RPMI7951 (cell line): Measurements from ENCODE around the gene F2. TPM values are rescaled to one million over a fixed set of nuclear protein-coding genes. Genes with fewer than 3 reads are reported as not detected.
"Not testable (repeated sequence)": the region's sequence is repeated elsewhere in the genome, so short reads cannot be mapped to it uniquely, and the experiment has no call there.

Experiments used
- DNase-seq: peaks from one replicate; pipeline ENCODE4 v3.0.0-alpha.2; 2012; ENCODE audit warnings: low read depth
- total RNA-seq: library from RNA; depleted of rRNA; stranded (reverse); fragments of >200 nt; shearing (Covaris generic); gene quantifications from 2 replicates; pipeline ENCODE4 v1.2.3, GENCODE V29; 2014; rRNA removed

Gene F2
- not detected in 2 replicates for total RNA-seq

DNA sequence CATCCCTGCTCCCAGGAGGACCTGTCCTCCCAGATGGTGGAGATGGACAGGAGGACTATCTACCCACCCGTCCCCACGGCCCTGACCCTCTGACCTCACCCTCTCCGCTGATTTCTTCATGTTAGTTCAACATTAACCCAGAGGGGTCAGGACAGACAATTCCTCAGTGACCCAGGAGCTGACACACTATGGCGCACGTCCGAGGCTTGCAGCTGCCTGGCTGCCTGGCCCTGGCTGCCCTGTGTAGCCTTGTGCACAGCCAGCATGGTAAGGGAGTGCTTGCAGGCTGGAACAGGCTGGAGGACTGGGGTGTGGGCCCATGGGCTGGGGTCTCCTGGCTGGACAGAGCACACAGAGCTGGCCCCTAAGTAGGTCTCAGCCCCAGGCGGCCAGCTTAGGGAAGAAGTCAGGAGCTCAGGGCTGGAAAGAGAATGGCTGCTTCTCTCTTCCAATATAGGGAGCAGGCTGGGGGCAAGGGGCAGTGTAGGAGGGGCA lies at the start of gene F2:
Gene F2, plus strand, starts transcription at position 166 of the 495 bp plus-strand sequence. Its CDS starts 23 bp downstream, at position 189.
- no peak for DNase-seq

DNA sequence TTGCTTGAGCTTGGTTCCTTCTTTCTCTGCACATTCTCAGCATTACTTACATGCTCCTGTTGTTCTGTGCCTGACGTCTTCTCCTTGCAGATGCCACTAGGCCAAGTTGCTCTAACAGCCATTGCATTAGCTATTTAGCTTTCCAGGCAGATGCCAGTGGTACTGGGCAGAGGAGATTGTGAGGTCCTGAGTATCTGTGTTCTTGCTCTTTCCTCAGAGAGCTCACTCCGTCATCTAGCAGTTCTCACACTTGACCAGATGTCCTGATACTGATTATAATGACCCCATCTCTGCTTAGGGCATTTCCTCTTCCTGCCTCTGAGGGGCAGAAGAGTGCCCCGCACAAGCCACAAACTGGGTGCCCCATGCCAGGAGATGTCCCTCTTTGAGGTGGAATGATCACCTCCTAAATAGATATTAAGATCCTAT lies 49.3 kb upstream of the F2 start:
- DNase-seq = no peak

DNA sequence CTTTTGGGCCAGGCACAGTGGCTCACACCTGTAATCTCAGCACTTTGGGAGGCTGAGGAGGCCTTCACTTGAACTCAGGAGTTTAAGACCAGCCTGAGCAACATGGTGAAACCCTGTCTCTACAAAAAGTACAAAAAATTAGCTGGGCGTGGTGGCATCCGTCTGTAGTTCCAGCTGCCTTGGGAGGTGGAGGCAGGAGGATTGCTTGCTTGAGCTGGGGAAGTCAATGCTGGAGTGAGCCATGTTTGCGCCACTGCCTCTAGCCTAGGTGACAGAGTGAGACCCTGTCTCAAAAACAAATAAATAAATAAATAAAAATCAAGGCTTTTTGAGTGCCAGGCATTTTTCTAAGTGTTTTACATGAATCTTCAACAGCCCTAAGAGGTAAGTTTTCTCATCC lies 48.5 kb upstream of the F2 start:
- not testable (repeated sequence) for DNase-seq

- no peak for DNase-seq
Measured at GRCh38 chr11:46671958-46672315, 47.1 kb upstream of the F2 start.

- no peak for DNase-seq
Measured at GRCh38 chr11:46672381-46672839, 46.6 kb upstream of the F2 start.

- DNase-seq = no peak
Measured at GRCh38 chr11:46673713-46674462, 45.1 kb upstream of the F2 start.

DNA sequence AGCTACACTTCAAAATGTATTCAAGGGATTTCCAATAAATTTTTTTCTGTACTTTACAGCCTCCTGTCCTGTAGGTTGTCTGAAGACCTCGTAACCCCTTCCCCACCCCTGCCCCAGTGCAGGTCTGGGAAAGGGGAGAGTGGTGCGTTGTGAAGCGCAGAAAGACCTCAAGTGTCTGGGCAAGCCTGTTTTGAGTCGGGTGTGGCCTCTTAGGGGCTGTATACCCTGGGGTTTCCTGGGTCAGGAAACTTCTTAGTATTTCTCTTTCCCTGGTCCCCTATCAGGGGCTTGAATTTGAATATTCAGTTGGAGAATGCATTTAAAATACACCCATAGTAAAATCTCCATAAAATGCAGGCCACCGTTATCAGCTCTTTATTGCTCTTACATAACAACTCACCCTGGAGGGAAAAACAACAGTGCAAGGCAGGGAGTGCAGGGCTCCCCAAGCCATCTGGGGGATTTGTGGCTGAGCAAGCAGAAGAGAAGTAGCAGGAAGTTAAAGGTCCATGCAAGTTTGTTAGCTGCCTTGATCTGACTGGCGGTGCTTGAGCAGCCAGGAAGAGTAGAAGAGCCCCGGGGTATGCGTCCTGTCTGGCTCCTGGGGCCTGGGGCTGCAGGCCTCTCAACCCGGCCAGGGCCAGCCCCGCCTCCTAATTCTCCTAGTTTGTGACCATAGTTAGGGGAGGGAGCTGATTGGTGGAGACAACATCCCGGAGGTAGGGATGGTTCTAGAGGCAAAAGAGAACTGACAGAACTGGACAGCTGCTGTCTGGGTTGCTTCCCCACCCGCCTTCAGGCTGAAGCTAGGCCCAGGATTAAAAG lies 44.3 kb upstream of the F2 start:
- peak; percentile 43 for DNase-seq

DNA sequence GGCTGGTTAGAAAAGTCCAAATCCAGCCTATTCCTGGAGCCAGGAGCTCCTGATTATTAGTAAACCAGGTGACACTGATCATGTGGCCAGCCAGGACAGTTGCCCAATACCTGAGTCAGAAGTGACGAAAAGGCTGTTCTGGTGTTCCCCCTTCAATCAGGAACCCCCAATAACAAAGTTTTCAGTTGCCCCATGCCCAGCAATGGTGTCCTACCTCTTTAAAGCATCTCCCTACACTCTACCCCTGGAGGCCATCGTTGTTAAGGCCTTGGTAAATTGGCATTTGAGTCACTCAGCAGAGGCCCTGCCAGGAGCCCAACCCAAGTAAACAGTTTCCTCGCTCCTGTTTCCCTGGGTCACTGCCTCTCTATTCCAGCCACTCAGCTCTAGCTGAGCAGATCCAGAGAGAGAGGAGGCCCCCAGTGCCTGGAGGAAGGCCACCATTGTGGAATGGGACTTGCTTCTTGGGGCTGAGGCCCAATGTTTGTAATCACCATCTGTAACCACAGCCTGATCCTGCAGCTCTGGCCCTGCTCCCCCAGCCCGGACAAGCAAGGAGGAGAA lies 43.6 kb upstream of the F2 start:
- DNase-seq = peak; percentile 74

GRCh38 chr11:46675949-46676348 lies 43.1 kb upstream of the F2 start:
- DNase-seq = no peak

DNA sequence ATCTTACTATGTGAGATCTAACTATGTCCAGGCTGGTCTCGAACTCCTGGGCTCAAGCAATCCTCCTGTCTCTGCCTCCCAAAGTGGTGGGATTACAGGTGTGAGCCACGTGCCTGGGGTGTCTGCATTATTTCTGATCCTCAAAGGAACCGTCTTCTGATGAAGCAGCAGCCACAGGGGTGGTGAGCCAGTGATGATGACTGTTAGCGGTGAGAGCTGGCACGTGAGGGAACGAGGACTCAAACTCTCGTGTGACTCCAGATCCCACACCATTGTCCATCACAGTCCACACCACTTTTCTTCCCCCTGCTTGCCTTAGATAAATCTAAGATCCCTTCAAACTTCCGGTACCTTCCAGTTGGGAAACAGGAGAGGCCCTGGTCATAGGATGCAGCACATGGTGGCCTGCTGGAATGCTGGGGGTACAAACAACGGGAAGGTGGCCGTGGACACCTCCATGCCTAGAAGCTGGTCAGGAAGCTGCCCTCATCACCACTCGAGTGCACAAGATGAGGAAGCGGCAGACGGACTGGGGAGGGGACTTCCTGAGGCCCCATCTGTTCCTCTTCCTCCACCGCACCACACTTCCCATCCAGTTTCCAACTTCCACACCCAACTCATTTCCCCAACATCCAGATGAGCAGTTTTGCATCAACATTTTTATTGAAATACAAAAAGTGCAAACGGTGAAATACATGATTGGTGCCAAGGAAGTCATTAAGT lies 42.4 kb upstream of the F2 start:
- DNase-seq = no peak

DNA sequence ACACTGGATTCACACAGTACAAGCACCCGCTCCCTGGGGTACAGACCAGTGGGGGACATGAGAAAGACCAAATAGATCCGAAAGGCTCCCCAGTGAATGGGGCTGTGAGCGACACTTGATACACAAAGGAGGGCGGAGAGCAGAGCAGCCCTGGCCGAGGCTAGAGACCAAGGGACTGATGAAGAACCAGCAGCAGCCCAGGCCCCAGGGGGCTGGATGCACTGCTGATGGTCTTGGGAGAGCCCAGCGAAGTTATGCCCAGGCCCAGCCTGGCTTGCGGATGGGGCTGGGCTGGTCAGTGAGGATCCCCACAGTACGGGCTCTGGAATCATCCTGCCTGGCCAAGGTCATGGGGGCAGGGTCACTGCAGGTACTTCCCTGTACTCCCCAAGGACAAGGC lies 41.8 kb upstream of the F2 start:
- no peak for DNase-seq

GRCh38 chr11:46677991-46678740 lies 40.8 kb upstream of the F2 start:
- no peak for DNase-seq

- DNase-seq = no peak
Measured at GRCh38 chr11:46678741-46679130, 40.3 kb upstream of the F2 start.

GRCh38 chr11:46679241-46680163 lies 39.5 kb upstream of the F2 start:
- DNase-seq = no peak

DNA sequence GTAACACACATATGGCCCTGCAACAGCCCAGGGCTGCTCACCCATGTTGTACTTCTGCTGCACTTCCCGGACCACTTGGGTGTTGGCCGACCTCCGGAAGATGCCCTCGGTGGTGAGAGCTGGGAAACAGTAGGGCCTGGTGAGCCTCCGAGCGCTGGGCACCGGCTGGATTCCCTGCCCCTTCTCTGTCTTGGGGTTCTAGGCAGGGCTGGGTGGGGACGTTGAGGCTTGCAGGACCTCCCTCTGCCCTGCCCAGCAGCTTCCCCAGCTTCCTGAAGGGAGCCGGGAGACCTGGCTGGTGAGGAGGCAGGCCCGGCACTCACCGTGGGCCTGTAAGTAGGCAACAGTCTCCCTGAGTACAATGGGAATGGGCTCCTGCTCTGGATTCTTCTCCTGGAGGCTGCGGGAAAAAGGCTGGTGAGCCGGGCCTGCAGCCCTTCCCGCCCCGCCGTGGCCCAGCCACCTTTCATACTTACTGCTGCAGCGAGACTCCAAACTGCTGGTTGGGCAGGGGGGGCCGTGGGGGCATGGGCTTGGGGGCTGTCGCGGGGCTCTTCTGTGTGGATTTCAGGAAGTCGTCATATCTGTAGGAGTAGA lies 38.8 kb upstream of the F2 start:
- DNase-seq = no peak

GRCh38 chr11:46680815-46681214 lies 38.2 kb upstream of the F2 start:
- no peak for DNase-seq

GRCh38 chr11:46681814-46682213 lies 37.2 kb upstream of the F2 start:
- DNase-seq = no peak

DNA sequence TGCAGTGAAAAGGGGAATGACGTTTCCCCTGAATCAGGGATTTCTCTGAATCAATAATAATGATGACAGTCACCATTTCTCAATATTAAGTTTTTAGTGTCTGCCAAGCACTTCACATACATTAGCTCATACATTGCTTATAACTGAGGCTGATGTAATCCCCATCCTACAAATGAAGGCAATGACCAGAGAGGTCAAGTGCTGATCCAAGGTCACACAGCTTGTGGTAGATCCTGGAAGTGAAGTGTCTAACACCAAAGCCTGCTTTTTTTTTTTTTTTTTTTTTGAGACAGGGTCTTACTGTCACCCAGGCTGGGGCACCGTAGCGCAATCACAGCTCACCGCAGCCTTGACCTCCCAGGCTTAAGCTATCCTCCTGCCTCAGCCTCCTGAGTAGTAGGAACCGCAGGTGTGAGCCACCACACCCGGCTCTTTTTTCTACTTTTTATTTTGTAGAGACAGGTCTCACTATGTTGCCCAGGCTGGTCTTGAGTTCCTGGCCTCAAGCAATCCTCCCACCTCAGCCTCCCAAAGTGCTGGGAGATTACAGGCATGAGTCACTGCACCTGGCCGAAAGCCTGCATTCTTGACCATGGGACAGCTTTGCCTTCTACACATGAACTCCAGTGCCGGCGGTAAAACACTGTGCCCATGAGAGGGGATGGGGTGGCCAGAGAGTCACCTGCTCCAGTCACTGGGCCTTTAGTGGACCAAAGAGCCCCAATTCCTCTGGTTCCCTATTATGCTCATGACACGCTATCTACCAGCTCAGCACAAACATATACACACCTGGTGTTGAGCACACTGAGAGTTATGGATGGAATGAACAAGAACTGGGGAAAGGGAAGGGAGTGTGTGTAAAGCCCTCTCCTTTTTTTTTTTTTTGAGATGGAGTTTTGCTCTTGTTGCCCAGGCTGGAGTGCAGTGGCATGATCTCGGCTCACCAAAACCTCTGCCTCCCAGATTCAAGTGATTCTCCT lies 36.0 kb upstream of the F2 start:
- peak; percentile 17 for DNase-seq
